Endodermal cell (in vitro differentiated cells): ENCODE results near the gene INSRR. TPM values are rescaled to one million over a fixed set of nuclear protein-coding genes. Genes with fewer than 3 reads are reported as not detected.

Experiments
- DNase-seq: peaks from one replicate; pipeline ENCODE4 v3.0.0-alpha.2; 2017
- H3K27ac ChIP-seq: 2 replicates; pipeline ENCODE4 v1.5.1; 2013; ENCODE audit warnings: mild to moderate bottlenecking, low read depth, low read length, moderate library complexity
- H3K27me3 ChIP-seq: 2 replicates; pipeline ENCODE4 v1.6.1; 2013; ENCODE audit warnings: mild to moderate bottlenecking, low read length, moderate library complexity; ENCODE audit not compliant: insufficient read depth, control insufficient read depth, poor library complexity, severe bottlenecking
- H3K36me3 ChIP-seq: 2 replicates; pipeline ENCODE4 v1.7.0; 2013; ENCODE audit warnings: mild to moderate bottlenecking, low read length, moderate library complexity; ENCODE audit not compliant: control insufficient read depth, insufficient read depth
- H3K4me1 ChIP-seq: one replicate; pipeline ENCODE4 v1.7.0; 2013; ENCODE audit warnings: low read length; ENCODE audit not compliant: control insufficient read depth, insufficient read depth
- H3K4me3 ChIP-seq: 2 replicates; pipeline ENCODE4 v1.5.1; 2013; ENCODE audit warnings: mild to moderate bottlenecking, low read length, moderate library complexity
- H3K9ac ChIP-seq: 2 replicates; pipeline ENCODE4 v1.6.1; 2013; ENCODE audit warnings: mild to moderate bottlenecking, low read length, moderate library complexity; ENCODE audit not compliant: poor library complexity, severe bottlenecking; ENCODE audit errors: extremely low read depth
- H3K9me3 ChIP-seq: 2 replicates; pipeline ENCODE4 v1.6.1; 2013; ENCODE audit warnings: mild to moderate bottlenecking, low read length, moderate library complexity; ENCODE audit not compliant: control insufficient read depth
- H3K27ac Mint-ChIP-seq: 2 replicates; pipeline ENCODE4 v1.8.0; 2020; ENCODE audit warnings: mixed read lengths
- H3K27me3 Mint-ChIP-seq: 2 replicates; pipeline ENCODE4 v1.8.0; 2021; ENCODE audit warnings: mild to moderate bottlenecking, mixed read lengths; ENCODE audit not compliant: insufficient read depth
- H3K36me3 Mint-ChIP-seq: 2 replicates; pipeline ENCODE4 v1.8.0; 2020; ENCODE audit warnings: low read depth, mixed read lengths
- H3K4me1 Mint-ChIP-seq: 2 replicates; pipeline ENCODE4 v1.8.0; 2020; ENCODE audit warnings: mixed read lengths
- H3K4me3 Mint-ChIP-seq: 2 replicates; pipeline ENCODE4 v1.8.0; 2020; ENCODE audit warnings: mild to moderate bottlenecking, moderate library complexity, mixed read lengths
- H3K9me3 Mint-ChIP-seq: 2 replicates; pipeline ENCODE4 v1.8.0; 2020; ENCODE audit warnings: mild to moderate bottlenecking, mixed read lengths
- WGBS, 2 experiments: methylation state at CpG; one replicate each; pipeline versions ENCODE4 v1.1.5 to v1.1.7; 2013; ENCODE audit warnings: missing lambda C conversion rate in 2 of 2, mixed read lengths in 1 of 2; ENCODE audit not compliant: insufficient coverage in 1 of 2, insufficient read length in 1 of 2; 5-methylcytosine and 5-hydroxymethylcytosine counted together
- total RNA-seq, 2 donors: library from RNA; stranded (reverse); fragmentation: NEBNext Ultra II Directional in 1 of 2; extraction: Animal tissue kit (Norgen Biotek cat#: 25700) in 1 of 2; gene quantifications; 2 replicates in 1 of 2; 3 replicates in 1 of 2; pipeline ENCODE4 v1.2.1, GENCODE V29; 2021
- TF ChIP-seq, protein P1 (sequence below): fragments of 200-600 bp; sonication (generic); conservative IDR thresholded peaks from 2 replicates; pipeline ENCODE4 v1.5.0; 2021; ENCODE audit warnings: antibody characterized with exemption, mild to moderate bottlenecking

INSRR gene
- total RNA-seq, 2 donors from 2014 or later = 0.07 to 0.09 TPM

GRCh38 chr1:156884560-156885184, 25.8 kb upstream of the INSRR start:
- H3K27ac Mint-ChIP-seq = no peak overlapping the region
- H3K27me3 Mint-ChIP-seq = peaks cover 27% of the 10 kb centered on the region
- DNase-seq = no peak

GRCh38 chr1:156883919-156884318, 25.0 kb upstream of the INSRR start:
- H3K4me1 ChIP-seq = peaks cover 6% of the 10 kb centered on the region
- Mint-ChIP-seq H3K27me3 (peaks cover 31% of the 10 kb centered on the region), H3K9me3 (no peaks in the 10 kb centered on the region), H3K4me3 (no peak overlapping the region), H3K36me3 (no peaks in the 10 kb centered on the region), H3K27ac (no peak overlapping the region), H3K4me1 (peaks cover 14% of the 10 kb centered on the region)
- no peak overlapping the region for H3K27ac ChIP-seq
- H3K9me3 ChIP-seq = no peaks in the 10 kb centered on the region
- H3K27me3 ChIP-seq = peaks cover under 1% of the 10 kb centered on the region
- DNase-seq = no peak
- H3K9ac ChIP-seq = no peak overlapping the region
- 57 to 84% methylated on average over 2 to 7 of the region's 7 CpGs for WGBS, 2 experiments
- no peaks in the 10 kb centered on the region for H3K36me3 ChIP-seq
- H3K4me3 ChIP-seq = no peak overlapping the region
- TF ChIP-seq, protein P1, sequence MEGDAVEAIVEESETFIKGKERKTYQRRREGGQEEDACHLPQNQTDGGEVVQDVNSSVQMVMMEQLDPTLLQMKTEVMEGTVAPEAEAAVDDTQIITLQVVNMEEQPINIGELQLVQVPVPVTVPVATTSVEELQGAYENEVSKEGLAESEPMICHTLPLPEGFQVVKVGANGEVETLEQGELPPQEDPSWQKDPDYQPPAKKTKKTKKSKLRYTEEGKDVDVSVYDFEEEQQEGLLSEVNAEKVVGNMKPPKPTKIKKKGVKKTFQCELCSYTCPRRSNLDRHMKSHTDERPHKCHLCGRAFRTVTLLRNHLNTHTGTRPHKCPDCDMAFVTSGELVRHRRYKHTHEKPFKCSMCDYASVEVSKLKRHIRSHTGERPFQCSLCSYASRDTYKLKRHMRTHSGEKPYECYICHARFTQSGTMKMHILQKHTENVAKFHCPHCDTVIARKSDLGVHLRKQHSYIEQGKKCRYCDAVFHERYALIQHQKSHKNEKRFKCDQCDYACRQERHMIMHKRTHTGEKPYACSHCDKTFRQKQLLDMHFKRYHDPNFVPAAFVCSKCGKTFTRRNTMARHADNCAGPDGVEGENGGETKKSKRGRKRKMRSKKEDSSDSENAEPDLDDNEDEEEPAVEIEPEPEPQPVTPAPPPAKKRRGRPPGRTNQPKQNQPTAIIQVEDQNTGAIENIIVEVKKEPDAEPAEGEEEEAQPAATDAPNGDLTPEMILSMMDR = no peak

More at GRCh38 chr1:156884560-156885184, 25.8 kb upstream of the INSRR start:
- Mint-ChIP-seq H3K4me3 (no peak overlapping the region), H3K36me3 (no peaks in the 10 kb centered on the region), H3K9me3 (no peaks in the 10 kb centered on the region), H3K4me1 (peaks cover 14% of the 10 kb centered on the region)
- no peaks in the 10 kb centered on the region for H3K9me3 ChIP-seq
- TF ChIP-seq, protein P1 = no peak
- H3K4me1 ChIP-seq = peaks cover 6% of the 10 kb centered on the region
- no peaks in the 10 kb centered on the region for H3K36me3 ChIP-seq
- WGBS, 2 experiments = 27 to 59% methylated on average over 5 to 10 of the region's 10 CpGs
- H3K4me3 ChIP-seq = no peak overlapping the region
- H3K27me3 ChIP-seq = no peaks in the 10 kb centered on the region
- H3K9ac ChIP-seq = no peak overlapping the region
- H3K27ac ChIP-seq = no peak overlapping the region

DNA sequence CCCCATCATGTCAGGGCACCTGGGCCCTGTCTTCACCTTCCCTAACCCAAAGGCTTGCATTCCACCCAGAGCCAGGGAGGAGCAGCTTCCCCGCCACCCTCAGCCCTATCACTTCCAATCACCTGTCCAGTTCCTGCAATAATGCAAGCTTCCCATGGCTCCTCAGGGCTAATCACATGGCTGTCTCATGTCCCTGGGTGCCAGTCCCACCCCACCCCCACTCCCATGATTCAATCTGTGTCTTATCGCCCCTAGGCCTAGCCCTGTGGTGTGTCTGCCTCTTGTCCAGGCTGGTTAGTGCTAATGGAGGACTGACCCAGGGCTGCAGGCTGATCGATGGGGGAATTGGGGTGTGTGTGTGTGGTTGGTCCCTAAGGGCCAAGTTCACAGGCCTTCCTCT, 23.6 kb upstream of the INSRR start:
- H3K9me3 Mint-ChIP-seq = no peaks in the 10 kb centered on the region
- WGBS, 2 experiments = 75 to 94% methylated on average over 1 to 3 of the region's 3 CpGs
- H3K4me1 ChIP-seq = peaks cover 3% of the 10 kb centered on the region
- H3K27ac ChIP-seq = no peak overlapping the region
- no peak for DNase-seq
- TF ChIP-seq, protein P1 = no peak
- peaks cover 10% of the 10 kb centered on the region for H3K4me1 Mint-ChIP-seq
- H3K9me3 ChIP-seq = no peaks in the 10 kb centered on the region
- no peak overlapping the region for H3K4me3 Mint-ChIP-seq
- H3K27me3 ChIP-seq = peaks cover 14% of the 10 kb centered on the region
- H3K9ac ChIP-seq = no peak overlapping the region
- H3K27me3 Mint-ChIP-seq = peaks cover 45% of the 10 kb centered on the region
- no peak overlapping the region for H3K27ac Mint-ChIP-seq
- H3K4me3 ChIP-seq = no peak overlapping the region
- H3K36me3 Mint-ChIP-seq = no peaks in the 10 kb centered on the region
- no peaks in the 10 kb centered on the region for H3K36me3 ChIP-seq
